HG03139 (cell line): ENCODE results near the gene TARBP2.
"Not testable (repeated sequence)": the region's sequence is repeated elsewhere in the genome, so short reads cannot be mapped to it uniquely, and the experiment has no call there.

Source experiments
- ATAC-seq: cut with Tn5 transposase; IDR thresholded peaks from one replicate; pipeline ENCODE4 v1.9.1; 2021; ENCODE audit not compliant: unreplicated experiment

The TARBP2 gene

DNA sequence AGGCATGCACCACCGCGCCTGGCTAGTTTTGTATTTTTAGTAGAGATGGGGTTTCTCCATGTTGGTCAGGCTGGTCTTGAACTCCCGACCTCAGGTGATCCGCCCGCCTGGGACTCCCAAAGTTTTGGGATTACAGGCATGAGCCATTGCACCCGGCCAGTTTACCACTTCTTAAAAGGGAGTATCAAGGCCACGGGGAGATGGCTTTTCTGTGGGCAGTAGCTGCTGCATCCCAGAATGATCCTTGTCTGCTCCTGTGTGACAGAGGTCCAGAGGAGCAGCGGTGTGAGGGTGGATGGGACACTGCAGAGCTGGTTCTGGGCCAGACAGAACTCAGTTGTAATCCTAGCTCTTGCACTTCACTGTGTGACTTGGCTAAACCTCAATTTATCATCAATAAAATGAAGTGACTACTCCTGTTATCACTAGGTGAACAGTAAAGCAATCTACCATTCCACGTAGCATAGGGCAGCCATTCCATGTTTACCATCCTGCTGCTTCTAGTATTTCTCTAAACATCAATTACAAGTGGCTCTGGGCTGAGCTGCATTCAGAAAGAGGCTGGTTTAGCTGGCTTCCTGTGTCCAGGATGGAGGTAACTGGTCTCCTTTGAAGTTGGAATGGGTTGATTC is 9.2 kb downstream of the TARBP2 start:
- ATAC-seq = no peak

DNA sequence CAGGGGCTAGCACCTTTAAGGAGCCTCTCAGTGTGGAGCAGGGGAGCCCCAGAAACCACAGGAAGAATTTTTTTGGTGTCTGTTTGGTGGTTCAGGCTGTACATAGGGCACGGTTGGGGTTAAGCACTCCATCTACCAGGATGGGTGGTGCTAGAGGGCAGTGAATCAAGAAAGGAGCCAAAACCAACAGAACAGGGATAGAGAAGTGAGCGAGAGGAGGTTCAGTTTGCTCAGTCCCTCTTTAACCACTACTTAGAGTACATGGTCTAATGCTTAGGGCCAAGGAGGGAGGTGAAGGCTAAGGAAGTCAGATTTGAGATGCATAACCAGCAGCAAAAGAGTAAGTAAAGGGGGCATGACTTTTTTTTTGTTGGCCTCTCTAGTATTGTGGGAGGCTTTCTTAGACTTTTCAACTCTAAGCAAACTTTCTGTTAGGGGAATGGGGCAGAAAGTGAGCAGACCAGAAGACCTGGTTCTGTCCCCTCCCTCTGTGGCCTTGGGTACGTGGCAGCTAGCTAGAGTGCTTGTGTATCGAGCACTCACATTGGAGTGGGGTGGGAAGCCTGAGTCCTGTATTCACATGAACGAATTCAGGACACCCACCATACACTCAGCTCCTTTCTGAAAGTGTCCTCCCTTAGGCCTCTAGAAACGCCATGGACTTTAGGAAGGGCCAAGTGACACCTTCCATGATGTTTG is 12.8 kb downstream of the TARBP2 start:
- ATAC-seq = no peak

DNA sequence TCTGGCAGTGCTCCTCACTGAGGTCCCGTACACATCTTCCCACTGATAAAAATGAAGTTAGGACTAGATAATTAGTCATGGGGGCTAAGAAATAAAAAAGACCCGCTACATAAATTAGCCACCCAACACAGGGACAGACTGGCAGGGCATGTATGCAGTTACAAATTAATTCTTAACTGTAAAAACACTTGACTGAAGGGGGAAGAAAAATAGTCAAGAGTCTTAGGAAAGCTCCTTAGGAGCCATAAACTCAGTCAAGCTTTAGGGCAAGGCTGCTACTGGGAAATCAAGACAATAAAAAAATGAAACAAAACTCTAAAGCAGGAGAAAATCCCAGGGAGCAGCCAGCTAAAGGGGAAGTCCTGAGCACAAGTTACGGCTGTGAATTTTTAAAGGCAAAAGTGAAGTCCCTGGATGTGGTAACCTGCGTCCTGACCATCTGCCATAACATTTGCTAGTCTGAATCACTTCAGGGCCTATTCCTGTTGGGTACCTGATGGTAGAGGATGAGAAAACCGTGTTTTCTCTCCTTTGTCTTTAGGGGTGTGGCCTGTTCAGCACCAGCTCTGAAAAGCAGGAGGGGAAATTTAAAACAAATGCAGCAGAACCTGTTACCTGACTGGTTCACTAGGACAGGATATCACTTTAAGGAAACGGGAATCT is 13.7 kb downstream of the TARBP2 start:
- ATAC-seq = no peak

DNA sequence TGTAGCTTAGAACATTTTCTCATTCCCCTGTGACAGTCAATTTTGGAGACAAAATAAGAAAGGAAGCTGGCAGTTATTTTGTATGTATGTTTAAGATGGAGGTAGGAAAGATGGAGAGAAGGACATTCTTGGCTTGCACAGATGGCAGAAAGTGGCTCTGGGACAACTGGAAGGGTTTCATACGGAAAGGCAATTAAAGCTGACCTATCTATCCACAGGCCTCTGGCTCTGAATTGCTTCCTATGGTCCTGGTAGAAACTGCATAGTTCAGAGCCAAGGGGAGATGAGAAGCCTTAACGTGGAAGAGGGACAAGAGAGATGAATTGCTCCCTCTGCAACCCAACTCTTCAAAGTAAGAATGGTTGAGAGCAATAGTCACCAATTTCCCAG is 14.2 kb downstream of the TARBP2 start:
- ATAC-seq = no peak

DNA sequence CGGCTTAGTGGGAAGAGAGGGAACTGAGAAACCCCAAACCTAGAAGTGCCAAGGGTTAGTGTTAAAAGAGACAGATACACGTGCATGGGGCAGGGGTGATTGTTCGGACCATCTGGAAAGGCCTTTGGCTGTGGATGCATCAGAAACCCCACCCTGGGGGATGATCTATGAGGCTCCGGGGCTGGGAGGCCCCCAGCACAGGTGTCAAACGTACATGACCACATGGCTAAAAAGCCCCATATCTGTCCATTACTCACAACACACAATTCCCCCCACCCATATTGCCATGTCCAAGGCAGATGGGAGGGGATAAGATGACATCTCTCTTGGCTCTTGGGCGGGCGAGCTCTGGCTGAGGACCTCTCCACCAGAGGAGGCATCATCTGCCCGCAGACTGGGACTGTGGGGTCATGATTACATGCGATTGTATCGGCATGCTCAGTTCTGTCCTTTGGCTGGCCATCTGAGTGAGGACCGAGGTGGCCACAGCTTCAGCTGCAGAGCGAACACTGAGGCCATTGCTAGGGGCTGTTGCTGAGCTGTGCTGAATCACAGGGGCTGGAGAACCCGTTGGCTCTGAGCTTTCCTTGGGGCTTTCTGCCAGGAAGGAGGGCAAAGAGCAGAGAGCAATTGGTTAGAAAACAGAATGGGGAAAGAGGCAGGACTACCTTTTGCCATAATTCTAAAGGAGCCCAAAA is 15.8 kb downstream of the TARBP2 start:
- no peak for ATAC-seq

GRCh38 chr12:53518381-53518780 is 17.3 kb downstream of the TARBP2 start:
- no peak for ATAC-seq

- no peak for ATAC-seq
These were observed 22.0 kb downstream of the TARBP2 start for GRCh38 chr12:53523131-53523530.

- no peak for ATAC-seq
These were observed 23.4 kb downstream of the TARBP2 start for GRCh38 chr12:53524476-53524875.

- ATAC-seq = no peak
These were observed 29.0 kb downstream of the TARBP2 start for GRCh38 chr12:53530061-53530460.

DNA sequence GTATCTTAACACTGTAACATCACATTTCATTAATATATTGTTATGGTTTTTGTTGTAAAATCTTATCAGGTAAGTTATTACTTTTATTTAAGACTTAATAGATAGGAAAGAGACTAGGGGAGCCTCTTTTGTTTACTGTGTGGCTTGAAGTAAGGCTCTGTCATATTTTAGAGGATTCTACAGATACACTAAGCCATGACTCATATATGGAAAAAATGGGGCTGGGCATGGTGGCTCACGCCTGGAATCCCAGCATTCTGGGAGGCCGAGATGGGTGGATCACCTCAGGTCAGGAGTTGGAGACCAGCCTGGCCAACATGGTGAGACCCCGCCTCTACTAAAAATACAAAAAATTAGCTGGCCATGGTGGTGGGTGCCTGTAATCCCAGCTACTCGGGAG is 29.8 kb downstream of the TARBP2 start:
- no peak for ATAC-seq

GRCh38 chr12:53532021-53532420 is 30.9 kb downstream of the TARBP2 start:
- ATAC-seq = no peak

DNA sequence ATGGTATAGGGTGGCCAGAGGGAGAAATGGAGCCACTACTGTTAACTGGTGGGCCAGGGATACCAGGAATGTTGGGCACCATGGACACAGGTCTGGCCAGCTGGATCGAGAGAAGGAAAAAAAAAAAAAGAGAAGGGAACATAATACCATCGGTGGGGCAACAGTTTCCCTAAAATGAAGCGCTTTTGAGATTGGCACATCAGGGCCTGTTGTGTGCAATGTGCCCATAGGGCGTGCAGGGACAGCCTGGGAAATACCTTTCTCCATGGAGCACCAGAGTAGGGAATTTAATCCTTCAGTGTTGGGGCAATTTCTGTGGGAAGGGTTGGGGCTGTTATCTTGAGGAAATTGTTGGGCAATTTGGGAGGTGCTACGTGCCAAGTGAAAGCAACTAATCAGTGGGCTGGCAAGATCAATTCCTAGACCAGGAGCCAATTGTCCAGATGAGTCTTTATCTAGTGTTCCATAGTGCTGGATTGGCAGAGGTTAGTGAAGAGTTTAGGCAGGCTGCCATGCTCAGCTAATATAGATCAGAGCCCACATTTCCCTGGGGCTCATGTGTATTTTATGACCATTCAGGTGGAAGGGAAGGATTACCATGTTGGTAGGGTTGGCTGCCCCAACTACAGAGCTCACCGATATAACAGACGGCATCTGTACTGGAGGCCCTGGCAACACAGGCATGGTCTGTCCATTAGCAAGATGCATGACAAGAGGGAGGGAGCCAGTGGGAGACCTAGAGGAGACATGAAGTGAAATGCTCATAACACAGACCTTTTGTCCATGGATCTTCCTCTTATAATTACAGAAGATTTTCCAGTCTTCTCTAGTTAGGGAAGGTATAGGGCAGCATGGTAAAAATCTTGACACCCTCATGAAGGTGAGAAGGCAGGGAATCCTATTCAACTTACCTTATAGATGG is 31.7 kb downstream of the TARBP2 start:
- ATAC-seq = no peak

GRCh38 chr12:53533471-53533870 is 32.4 kb downstream of the TARBP2 start:
- no peak for ATAC-seq

DNA sequence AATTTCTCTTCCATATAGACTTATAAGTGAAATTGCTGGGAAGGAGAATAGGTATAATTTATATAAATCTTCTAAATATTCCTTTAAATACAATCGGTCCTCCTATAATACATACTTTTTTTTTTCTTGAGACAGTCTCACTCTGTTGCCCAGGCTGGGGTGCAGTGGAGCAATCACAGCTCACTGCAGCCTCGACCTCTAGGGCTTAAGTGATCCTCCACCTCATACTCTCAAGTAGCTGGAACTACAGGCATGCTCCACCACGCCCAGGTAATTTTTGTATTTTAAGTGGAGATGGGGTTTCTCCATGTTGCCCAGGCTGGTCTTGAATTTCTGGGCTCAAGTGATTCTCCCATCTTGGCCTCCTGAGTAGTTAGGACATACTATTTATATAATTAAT is 35.9 kb downstream of the TARBP2 start:
- no peak for ATAC-seq

DNA sequence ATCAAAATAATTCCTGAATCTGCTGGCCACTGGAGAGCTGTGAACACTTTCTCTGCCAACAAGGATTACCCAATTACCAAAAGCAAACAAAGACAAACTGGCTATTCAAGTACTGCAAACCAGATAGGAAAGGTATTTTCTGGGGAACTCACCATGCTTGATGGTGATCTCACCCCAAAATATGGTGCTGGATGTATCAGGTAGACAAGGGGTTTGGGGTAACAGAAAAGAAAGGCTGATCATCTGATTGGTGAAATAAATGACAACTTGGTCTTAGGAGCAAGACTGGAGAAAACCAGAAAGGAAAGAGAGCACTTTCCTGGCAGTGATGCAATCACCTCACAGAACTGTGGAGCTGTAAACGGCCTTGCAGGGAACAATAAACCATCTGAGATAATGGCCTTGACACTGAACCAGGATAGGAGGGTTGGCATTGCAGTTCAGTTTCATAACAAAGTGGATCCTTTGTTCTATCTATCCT is 37.2 kb downstream of the TARBP2 start:
- no peak for ATAC-seq

DNA sequence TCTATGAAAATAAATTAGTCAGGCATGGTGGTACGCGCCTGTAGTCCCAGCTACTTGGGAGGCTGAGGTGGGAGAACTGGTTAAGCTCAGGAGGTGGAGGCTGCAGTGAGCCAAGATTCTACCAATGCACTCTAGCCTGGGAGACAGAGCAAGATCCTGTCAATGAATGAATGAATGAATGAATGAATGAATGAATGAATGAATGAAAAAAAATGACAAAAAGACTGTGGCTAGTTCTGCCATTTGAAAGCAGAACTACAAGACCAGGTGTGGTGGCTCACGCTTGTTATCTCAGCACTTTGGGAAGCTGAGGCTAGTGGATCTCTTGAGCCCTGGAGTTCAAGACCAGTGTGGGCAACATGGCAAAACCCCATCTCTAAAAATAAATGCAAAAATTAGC is 38.4 kb downstream of the TARBP2 start:
- ATAC-seq = no peak

GRCh38 chr12:53543539-53543938 is 42.5 kb downstream of the TARBP2 start:
- ATAC-seq = no peak

DNA sequence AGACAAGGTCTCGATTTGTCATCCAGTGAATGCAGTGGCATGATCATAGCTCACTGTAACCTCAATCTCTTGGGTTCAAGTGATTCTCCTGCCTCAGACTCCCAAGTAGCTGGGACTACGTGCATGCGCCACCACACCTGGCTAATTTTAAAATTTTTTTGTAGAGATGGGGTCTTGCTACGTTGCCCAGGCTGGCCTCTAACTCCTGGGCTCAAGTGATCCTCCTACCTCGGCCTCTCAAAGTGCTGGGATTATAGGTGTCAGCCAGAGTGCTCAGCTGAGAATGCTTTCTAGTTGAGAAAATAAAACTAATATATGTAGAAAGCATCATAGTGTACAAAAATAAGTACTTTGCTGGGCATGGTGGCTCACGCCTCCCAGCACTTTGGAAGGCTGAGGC is 47.3 kb downstream of the TARBP2 start:
- not testable (repeated sequence) for ATAC-seq

- not testable (repeated sequence) for ATAC-seq
These were observed 49.0 kb downstream of the TARBP2 start for GRCh38 chr12:53550131-53550530.

DNA sequence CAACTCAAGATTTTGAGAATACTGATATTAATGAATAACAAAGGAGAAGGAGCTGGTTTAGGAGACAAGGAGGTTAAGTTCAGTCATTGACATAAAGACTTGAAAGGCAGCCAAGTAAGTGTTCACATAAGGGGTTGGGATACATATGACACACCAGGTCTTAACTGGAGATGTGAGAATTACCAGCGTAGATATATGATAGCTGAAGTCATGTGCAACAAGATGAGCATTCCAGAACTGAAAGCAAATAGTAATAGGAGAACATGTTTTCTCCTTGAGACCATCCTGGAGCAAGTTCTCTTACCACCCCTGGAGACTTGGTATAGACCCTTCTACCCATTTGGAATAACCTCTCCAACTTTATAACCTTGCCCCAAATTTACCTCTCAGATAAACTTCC is 49.5 kb downstream of the TARBP2 start:
- ATAC-seq = no peak

- ATAC-seq = no peak
These were observed 50.8 kb downstream of the TARBP2 start for GRCh38 chr12:53551889-53552291.
